SU-DHL-6 (cell line): Measurements from ENCODE around the gene STAG2.

Experiments
- CTCF ChIP-seq: fragments of 200-600 bp; sonication (generic); IDR thresholded peaks from one replicate; pipeline ENCODE4 v1.5.1; 2017; ENCODE audit warnings: antibody characterized with exemption, mild to moderate bottlenecking, low read length, moderate library complexity; ENCODE audit not compliant: insufficient read depth, poor library complexity, severe bottlenecking
- EZH2phosphoT487 ChIP-seq: fragments of 200-600 bp; sonication (generic), shearing (Covaris generic); conservative IDR thresholded peaks from 2 replicates; pipeline ENCODE4 v1.6.1; 2018; ENCODE audit warnings: mild to moderate bottlenecking, antibody characterized with exemption, low read length, moderate library complexity, mixed read lengths

GRCh38 chrX:123990169-123990568, 28.7 kb downstream of the STAG2 start:
- no peak for TF ChIP-seq CTCF
- no peak for TF ChIP-seq EZH2phosphoT487
